Activated CD4-positive, alpha-beta memory T cell treated with anti-CD3 and anti-CD28 coated beads for 36 hours (primary cell): ENCODE results near the gene PDP2. TPM values are rescaled to one million over a fixed set of nuclear protein-coding genes. Genes with fewer than 3 reads are reported as not detected.

ENCODE experiments used
- CTCF ChIA-PET: fragments of 350-600 bp; sonication (Branson Sonifier 250); formaldehyde crosslinking; loops from one replicate; lab custom pipeline; 2021; ENCODE audit warnings: antibody characterized with exemption, inconsistent platforms; lab: Charles Lee
- POLR2A ChIA-PET: fragments of 350-600 bp; sonication (Branson Sonifier 250); formaldehyde crosslinking; loops from one replicate; lab custom pipeline; 2021; ENCODE audit warnings: antibody characterized with exemption; lab: Charles Lee
- DNase-seq: peaks from one replicate; pipeline ENCODE4 v3.0.0-alpha.2; 2020
- H3K27ac Mint-ChIP-seq: one replicate; pipeline ENCODE4 v1.8.0; 2021; ENCODE audit warnings: mixed read lengths
- H3K27me3 Mint-ChIP-seq: one replicate; pipeline ENCODE4 v1.8.0; 2021; ENCODE audit warnings: mixed read lengths
- H3K36me3 Mint-ChIP-seq: one replicate; pipeline ENCODE4 v1.8.0; 2021; ENCODE audit warnings: mixed read lengths
- H3K4me1 Mint-ChIP-seq: one replicate; pipeline ENCODE4 v1.8.0; 2021; ENCODE audit warnings: low read depth, mixed read lengths
- H3K4me3 Mint-ChIP-seq: one replicate; pipeline ENCODE4 v1.8.0; 2021; ENCODE audit warnings: mild to moderate bottlenecking, mixed read lengths
- H3K9me3 Mint-ChIP-seq: one replicate; pipeline ENCODE4 v1.8.0; 2021; ENCODE audit warnings: mixed read lengths
- intact Hi-C: fragments of 100-400 bp; cut with micrococcal nuclease; formaldehyde crosslinking; loops from one replicate; pipeline ENCODE4 v1.15.1; 2023
- total RNA-seq, 2 experiments: library from RNA; stranded (reverse); gene quantifications; one replicate each; pipeline ENCODE4 v1.2.3, GENCODE V29; 2021

The PDP2 gene
- total RNA-seq, 2 experiments from 2014 or later: 42.4 to 45.5 TPM

GRCh38 chr16:66845791-66846221, 34.5 kb upstream of the PDP2 start:
- DNase-seq: no peak
- Mint-ChIP-seq H3K9me3 (no peaks in the 10 kb centered on the region), H3K27ac (no peak overlapping the region), H3K36me3 (no peaks in the 10 kb centered on the region), H3K4me1 (peaks cover 13% of the 10 kb centered on the region), H3K4me3 (no peak overlapping the region), H3K27me3 (peaks cover 32% of the 10 kb centered on the region)
- intact Hi-C loops: no loop called here
- CTCF ChIA-PET: interaction anchor here (1.2 to 1.9 kb wide), 2 partner anchors 15 to 22 kb away, joined by 5 to 12 read pairs; partner anchors contain the start of gene NAE1
- POLR2A ChIA-PET: interaction anchor here (1.1 kb wide), 1 partner anchor 22 kb away, joined by 3 read pairs; no protein-coding TSS in a partner anchor

- POLR2A ChIA-PET: interaction anchor here (1.1 to 1.3 kb wide), 2 partner anchors 15 to 21 kb away, joined by 3 read pairs; partner anchors contain the start of gene NAE1
Measured at GRCh38 chr16:66846266-66846665, 34.0 kb upstream of the PDP2 start.

GRCh38 chr16:66846831-66847230, 33.5 kb upstream of the PDP2 start:
- CTCF ChIA-PET: interaction anchor here (0.6 to 1.9 kb wide), 3 partner anchors 21 to 173 kb away, joined by 4 to 12 read pairs (median 4); no protein-coding TSS in a partner anchor
- Mint-ChIP-seq H3K27ac (no peak overlapping the region), H3K9me3 (no peaks in the 10 kb centered on the region), H3K27me3 (peaks cover 32% of the 10 kb centered on the region), H3K4me3 (no peak overlapping the region), H3K36me3 (no peaks in the 10 kb centered on the region), H3K4me1 (peaks cover 13% of the 10 kb centered on the region)
- no peak for DNase-seq
- POLR2A ChIA-PET: interaction anchor here (1.1 to 1.3 kb wide), 2 partner anchors 16 to 21 kb away, joined by 3 read pairs; partner anchors contain the start of gene NAE1
- intact Hi-C loops: no loop called here

More at GRCh38 chr16:66846266-66846665, 34.0 kb upstream of the PDP2 start:
- intact Hi-C loops: no loop called here
- no peak overlapping the region for H3K27ac Mint-ChIP-seq
- H3K36me3 Mint-ChIP-seq: no peaks in the 10 kb centered on the region
- CTCF ChIA-PET: interaction anchor here (1.1 to 1.9 kb wide), 2 partner anchors 22 to 26 kb away, joined by 4 to 12 read pairs; no protein-coding TSS in a partner anchor
- no peaks in the 10 kb centered on the region for H3K9me3 Mint-ChIP-seq
- H3K4me3 Mint-ChIP-seq: no peak overlapping the region
- peaks cover 13% of the 10 kb centered on the region for H3K4me1 Mint-ChIP-seq
- no peak for DNase-seq
- H3K27me3 Mint-ChIP-seq: peaks cover 32% of the 10 kb centered on the region

GRCh38 chr16:66847533-66848067, 32.7 kb upstream of the PDP2 start:
- H3K27ac Mint-ChIP-seq: no peak overlapping the region
- peaks cover 32% of the 10 kb centered on the region for H3K27me3 Mint-ChIP-seq
- peaks cover 13% of the 10 kb centered on the region for H3K4me1 Mint-ChIP-seq
- no peak overlapping the region for H3K4me3 Mint-ChIP-seq
- ChIA-PET POLR2A (interaction anchor here (1.3 kb wide), 1 partner anchor 17 kb away, joined by 3 read pairs; the partner anchor contains the start of gene NAE1), CTCF (interaction anchor here (1.1 kb wide), 1 partner anchor 25 kb away, joined by 4 read pairs; no protein-coding TSS in a partner anchor)
- DNase-seq: no peak
- intact Hi-C loops: no loop called here
- no peaks in the 10 kb centered on the region for H3K36me3 Mint-ChIP-seq
- H3K9me3 Mint-ChIP-seq: no peaks in the 10 kb centered on the region

GRCh38 chr16:66848172-66848571, 32.1 kb upstream of the PDP2 start:
- Mint-ChIP-seq H3K36me3 (no peaks in the 10 kb centered on the region), H3K9me3 (no peaks in the 10 kb centered on the region), H3K27ac (no peak overlapping the region), H3K4me3 (no peak overlapping the region), H3K4me1 (peaks cover 13% of the 10 kb centered on the region), H3K27me3 (peaks cover 27% of the 10 kb centered on the region)
- peak; percentile 22 for DNase-seq
- CTCF ChIA-PET: interaction anchor here (1.3 kb wide), 1 partner anchor 25 kb away, joined by 3 read pairs; no protein-coding TSS in a partner anchor
- POLR2A ChIA-PET: no interaction called here
- intact Hi-C loops: no loop called here

GRCh38 chr16:66849021-66849420, 31.3 kb upstream of the PDP2 start:
- peaks cover 10% of the 10 kb centered on the region for H3K4me1 Mint-ChIP-seq
- no peak overlapping the region for H3K4me3 Mint-ChIP-seq
- no peak overlapping the region for H3K27ac Mint-ChIP-seq
- ChIA-PET CTCF (interaction anchor here (1.2 to 1.3 kb wide), 2 partner anchors 18 to 24 kb away, joined by 3 to 6 read pairs; partner anchors contain the start of gene NAE1), POLR2A (no interaction called here)
- H3K27me3 Mint-ChIP-seq: peaks cover 18% of the 10 kb centered on the region
- H3K36me3 Mint-ChIP-seq: no peaks in the 10 kb centered on the region
- no peaks in the 10 kb centered on the region for H3K9me3 Mint-ChIP-seq
- DNase-seq: no peak
- intact Hi-C loops: no loop called here

- DNase-seq: no peak
- ChIA-PET POLR2A (no interaction called here), CTCF (interaction anchor here (1.2 to 1.3 kb wide), 2 partner anchors 19 to 23 kb away, joined by 3 to 6 read pairs; partner anchors contain the start of gene NAE1)
- no peak overlapping the region for H3K4me3 Mint-ChIP-seq
- peaks cover 10% of the 10 kb centered on the region for H3K4me1 Mint-ChIP-seq
- no peaks in the 10 kb centered on the region for H3K9me3 Mint-ChIP-seq
- H3K27me3 Mint-ChIP-seq: peaks cover 16% of the 10 kb centered on the region
- H3K36me3 Mint-ChIP-seq: no peaks in the 10 kb centered on the region
- intact Hi-C loops: no loop called here
- no peak overlapping the region for H3K27ac Mint-ChIP-seq
Measured at GRCh38 chr16:66849549-66849948, 30.8 kb upstream of the PDP2 start.

GRCh38 chr16:66850115-66850815, 30.1 kb upstream of the PDP2 start:
- CTCF ChIA-PET: interaction anchor here (0.8 kb wide), 1 partner anchor 18 kb away, joined by 3 read pairs; no protein-coding TSS in a partner anchor
- Mint-ChIP-seq H3K4me3 (no peak overlapping the region), H3K4me1 (peaks cover 9% of the 10 kb centered on the region), H3K9me3 (no peaks in the 10 kb centered on the region), H3K36me3 (no peaks in the 10 kb centered on the region), H3K27me3 (peaks cover 10% of the 10 kb centered on the region), H3K27ac (no peak overlapping the region)
- intact Hi-C loops: no loop called here
- DNase-seq: no peak
- POLR2A ChIA-PET: no interaction called here

GRCh38 chr16:66851166-66851964, 28.9 kb upstream of the PDP2 start:
- intact Hi-C loops: no loop called here
- Mint-ChIP-seq H3K4me1 (peaks cover 7% of the 10 kb centered on the region), H3K27me3 (peaks cover 1% of the 10 kb centered on the region), H3K4me3 (no peak overlapping the region), H3K36me3 (no peaks in the 10 kb centered on the region), H3K27ac (no peak overlapping the region), H3K9me3 (no peaks in the 10 kb centered on the region)
- ChIA-PET CTCF (interaction anchor here (0.8 kb wide), 1 partner anchor 17 kb away, joined by 3 read pairs; no protein-coding TSS in a partner anchor), POLR2A (no interaction called here)
- no peak for DNase-seq

- ChIA-PET POLR2A (no interaction called here), CTCF (interaction anchor here (1.1 to 5.0 kb wide), 4 partner anchors 9 to 23 kb away, joined by 3 to 24 read pairs (median 6); partner anchors contain the start of gene NAE1)
- no peaks in the 10 kb centered on the region for H3K27me3 Mint-ChIP-seq
- DNase-seq: no peak
- no peak overlapping the region for H3K27ac Mint-ChIP-seq
- no peaks in the 10 kb centered on the region for H3K4me1 Mint-ChIP-seq
- H3K9me3 Mint-ChIP-seq: no peaks in the 10 kb centered on the region
- no peaks in the 10 kb centered on the region for H3K36me3 Mint-ChIP-seq
- no peak overlapping the region for H3K4me3 Mint-ChIP-seq
- intact Hi-C loops: no loop called here
Measured at GRCh38 chr16:66853261-66854139, 26.8 kb upstream of the PDP2 start.
